SH-SY5Y (cell line): ENCODE results near the gene GRK6.

Experiments used
- GATA2 ChIP-seq: IDR thresholded peaks from 2 replicates; pipeline ENCODE4 v1.6.1; 2011; ENCODE audit warnings: mild to moderate bottlenecking, low read depth, low read length
- GATA3 ChIP-seq: IDR thresholded peaks from 2 replicates; pipeline ENCODE4 v1.6.1; 2011; ENCODE audit warnings: low read depth, mild to moderate bottlenecking, low read length, moderate library complexity

- TF ChIP-seq GATA3: no peak
- TF ChIP-seq GATA2: no peak
Observed at GRCh38 chr5:177483994-177484901, 57.8 kb downstream of the GRK6 start.
